HG03039 (cell line): ENCODE results near the gene PLXNA2.

Experiments
- ATAC-seq: cut with Tn5 transposase; IDR thresholded peaks from one replicate; pipeline ENCODE4 v1.9.1; 2021; ENCODE audit warnings: mild to moderate bottlenecking, moderate library complexity; ENCODE audit not compliant: unreplicated experiment

PLXNA2 gene

GRCh38 chr1:207985996-207986395, 258.2 kb downstream of the PLXNA2 start:
- ATAC-seq = no peak

- no peak for ATAC-seq
These were observed 259.2 kb downstream of the PLXNA2 start for GRCh38 chr1:207984831-207985572.

GRCh38 chr1:207983044-207983635, 261.0 kb downstream of the PLXNA2 start:
- no peak for ATAC-seq

- ATAC-seq = peak; percentile 56
These were observed 262.2 kb downstream of the PLXNA2 start for GRCh38 chr1:207981976-207982375.

- ATAC-seq = no peak
These were observed 265.7 kb downstream of the PLXNA2 start for GRCh38 chr1:207978441-207978840.

- no peak for ATAC-seq
These were observed 266.3 kb downstream of the PLXNA2 start for GRCh38 chr1:207977876-207978275.

- ATAC-seq = no peak
These were observed 270.2 kb downstream of the PLXNA2 start for GRCh38 chr1:207973898-207974568.

GRCh38 chr1:207972337-207972736, 271.8 kb downstream of the PLXNA2 start:
- no peak for ATAC-seq
